ENCODE measurements around the gene RPS6KA4.

GRCh38 chr11:64351136-64351631 lies 7.8 kb upstream of the RPS6KA4 start:
- no peak for TF ChIP-seq CTCF (IDR thresholded peaks at IDR 0.05; ENCODE audit: low read length)
- TF ChIP-seq EZH2 (IDR thresholded peaks at IDR 0.05; ENCODE audit: borderline replicate concordance, low read length): no peak

All from OCI-LY1 (cell line).